HFFc6 (cell line): ENCODE results near the gene TMEM115. TPM values are rescaled to one million over a fixed set of nuclear protein-coding genes. Genes with fewer than 3 reads are reported as not detected.
A peak's percentile ranks its signal among the peaks of the same experiment; 100 is the strongest.

Experiments used
- DNase-seq: peaks from one replicate; pipeline ENCODE4 v3.0.0-alpha.2; 2018
- H3K27ac Mint-ChIP-seq: 2 replicates; pipeline ENCODE4 v1.8.0; 2020; ENCODE audit warnings: mild to moderate bottlenecking, mixed read lengths
- H3K27me3 Mint-ChIP-seq: 2 replicates; pipeline ENCODE4 v1.8.0; 2021; ENCODE audit warnings: mild to moderate bottlenecking, moderate library complexity, mixed read lengths; ENCODE audit not compliant: insufficient read depth
- H3K36me3 Mint-ChIP-seq: 2 replicates; pipeline ENCODE4 v1.8.0; 2021; ENCODE audit warnings: low read depth, mixed read lengths
- H3K4me1 Mint-ChIP-seq: 2 replicates; pipeline ENCODE4 v1.8.0; 2020; ENCODE audit warnings: low read depth, mixed read lengths
- H3K4me3 Mint-ChIP-seq: 2 replicates; pipeline ENCODE4 v1.8.0; 2020; ENCODE audit warnings: mild to moderate bottlenecking, moderate library complexity, mixed read lengths
- H3K9me3 Mint-ChIP-seq: 2 replicates; pipeline ENCODE4 v1.8.0; 2020; ENCODE audit warnings: mild to moderate bottlenecking, mixed read lengths
- CTCF ChIP-seq: fragments of 200-600 bp; sonication (generic); IDR thresholded peaks from 2 replicates; pipeline ENCODE4 v1.5.0; 2021; ENCODE audit warnings: antibody characterized with exemption, mild to moderate bottlenecking
- total RNA-seq, 6 experiments: library from RNA; stranded (reverse); fragmentation: NEBNext Ultra II Directional; extraction: Animal tissue kit (Norgen Biotek cat#: 25700); gene quantifications; 2 replicates in 1 of 6; 3 replicates in 5 of 6; pipeline ENCODE4 v1.2.3, GENCODE V29; 2021

The TMEM115 gene
- total RNA-seq, 6 experiments from 2014 or later: 51.7 to 65.7 (median 54.4) TPM

- no peak overlapping the region for H3K4me3 Mint-ChIP-seq
- DNase-seq: no peak
- no peaks in the 10 kb centered on the region for H3K9me3 Mint-ChIP-seq
- H3K27ac Mint-ChIP-seq: peak overlapping the region; percentile 47
- H3K4me1 Mint-ChIP-seq: peaks cover 17% of the 10 kb centered on the region
- no peak for TF ChIP-seq CTCF
- peaks cover 2% of the 10 kb centered on the region; the same call in 1 of the 2 replicates for H3K36me3 Mint-ChIP-seq
- H3K27me3 Mint-ChIP-seq: peaks cover 4% of the 10 kb centered on the region
Measured at GRCh38 chr3:50323092-50323600, 36.2 kb downstream of the TMEM115 start.

GRCh38 chr3:50322386-50323091, 36.8 kb downstream of the TMEM115 start, which contains the start of gene HYAL2:
HYAL2 (minus strand) TSS chr3:50322745; CDS start chr3:50320489, 2,256 bp downstream.
- H3K4me3 Mint-ChIP-seq: peak within 1 kb of the TSS; percentile 88
- peaks cover 2% of the 10 kb centered on the region for H3K27me3 Mint-ChIP-seq
- H3K4me1 Mint-ChIP-seq: peaks cover 17% of the 10 kb centered on the region
- DNase-seq: no peak
- H3K36me3 Mint-ChIP-seq: no peaks in the 10 kb centered on the region; the same call in 1 of the 2 replicates
- TF ChIP-seq CTCF: no peak
- H3K27ac Mint-ChIP-seq: peak within 1 kb of the TSS; percentile 98
- no peaks in the 10 kb centered on the region for H3K9me3 Mint-ChIP-seq

GRCh38 chr3:50322115-50322385, 37.3 kb downstream of the TMEM115 start:
- Mint-ChIP-seq H3K36me3 (no peaks in the 10 kb centered on the region; the same call in 1 of the 2 replicates), H3K4me1 (peaks cover 17% of the 10 kb centered on the region), H3K9me3 (no peaks in the 10 kb centered on the region), H3K27ac (no peak overlapping the region), H3K4me3 (peak overlapping the region; percentile 88; the same call in 1 of the 2 replicates), H3K27me3 (peaks cover 2% of the 10 kb centered on the region)
- DNase-seq: no peak
- TF ChIP-seq CTCF: no peak

- Mint-ChIP-seq H3K27me3 (peaks cover 2% of the 10 kb centered on the region), H3K4me1 (peaks cover 18% of the 10 kb centered on the region), H3K4me3 (peak overlapping the region; percentile 88), H3K9me3 (no peaks in the 10 kb centered on the region), H3K27ac (peak overlapping the region; percentile 98), H3K36me3 (peaks cover 3% of the 10 kb centered on the region)
- TF ChIP-seq CTCF: peak; percentile 67
- DNase-seq: peak; percentile 77
Measured at GRCh38 chr3:50321336-50322114, 37.8 kb downstream of the TMEM115 start.

- Mint-ChIP-seq H3K27me3 (peaks cover 2% of the 10 kb centered on the region), H3K9me3 (no peaks in the 10 kb centered on the region), H3K27ac (peak overlapping the region; percentile 71), H3K4me1 (peaks cover 21% of the 10 kb centered on the region), H3K36me3 (peaks cover 7% of the 10 kb centered on the region), H3K4me3 (peak overlapping the region; percentile 93)
- DNase-seq: no peak
- no peak for TF ChIP-seq CTCF
Measured at GRCh38 chr3:50320853-50321335, 38.4 kb downstream of the TMEM115 start.
